Parathyroid adenoma (tissue), 2 donors: ENCODE results near the gene OR5D18.

ENCODE experiments used
- H2AFZ ChIP-seq: fragments of 300-600 bp; sonication (generic); one replicate; pipeline ENCODE4 v1.7.0; 2017; ENCODE audit warnings: antibody characterized with exemption, mild to moderate bottlenecking
- H3K27ac ChIP-seq: fragments of 300-600 bp; sonication (generic); one replicate; pipeline ENCODE4 v1.7.0; 2017
- H3K27me3 ChIP-seq: fragments of 300-600 bp; sonication (generic); one replicate; pipeline ENCODE4 v1.7.0; 2017; ENCODE audit warnings: low read length; ENCODE audit not compliant: control insufficient read depth, insufficient read depth
- H3K36me3 ChIP-seq: fragments of 300-600 bp; sonication (generic); one replicate; pipeline ENCODE4 v1.7.0; 2017; ENCODE audit warnings: low read length; ENCODE audit not compliant: control insufficient read depth, insufficient read depth
- H3K4me1 ChIP-seq: fragments of 300-600 bp; sonication (generic); one replicate; pipeline ENCODE4 v1.7.0; 2017; ENCODE audit warnings: control low read depth
- H3K4me2 ChIP-seq: fragments of 300-600 bp; sonication (generic); one replicate; pipeline ENCODE4 v1.7.0; 2017; ENCODE audit warnings: low read length
- H3K4me3 ChIP-seq: fragments of 300-600 bp; sonication (generic); one replicate; pipeline ENCODE4 v1.7.0; 2017; ENCODE audit warnings: low read depth, low read length
- H3K79me2 ChIP-seq: fragments of 300-600 bp; sonication (generic); one replicate; pipeline ENCODE4 v1.7.0; 2017; ENCODE audit warnings: control low read depth
- H3K9ac ChIP-seq: fragments of 300-600 bp; sonication (generic); one replicate; pipeline ENCODE4 v1.7.0; 2017; ENCODE audit warnings: mild to moderate bottlenecking
- H3K9me3 ChIP-seq: fragments of 300-600 bp; sonication (generic); one replicate; pipeline ENCODE4 v1.7.0; 2017; ENCODE audit warnings: low read length; ENCODE audit not compliant: control insufficient read depth
- TF ChIP-seq, protein P1 (sequence below): fragments of 300-600 bp; sonication (generic); IDR thresholded peaks from one replicate; pipeline ENCODE4 v1.7.0; 2017; ENCODE audit warnings: antibody characterized with exemption, mild to moderate bottlenecking
- donor health status: primary hyperparathyroidism.

The OR5D18 gene

DNA sequence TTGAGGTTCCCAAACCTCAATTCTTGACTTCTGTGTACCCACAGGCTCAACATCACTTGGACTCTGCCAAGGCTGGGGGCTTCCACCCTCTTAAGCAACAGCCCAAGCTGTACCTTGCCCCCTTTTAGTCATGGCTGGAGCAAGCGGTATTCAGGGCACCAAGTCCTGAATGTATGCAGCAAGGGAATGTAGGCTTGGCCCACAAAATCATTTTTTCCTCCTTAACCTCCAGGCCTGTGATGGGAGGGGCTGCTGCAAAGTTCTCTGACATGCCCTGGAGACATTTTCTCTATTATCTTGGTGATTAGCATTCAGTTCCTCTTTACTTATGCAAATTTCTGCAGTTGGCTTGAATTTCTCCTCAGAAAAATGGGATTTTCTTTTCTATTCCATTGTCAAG is 13.2 kb upstream of the OR5D18 start:
- Histone ChIP-seq H3K9ac (no peak overlapping the region), H3K27me3 (no peaks in the 10 kb centered on the region), H3K4me3 (no peak overlapping the region), H3K36me3 (no peaks in the 10 kb centered on the region), H3K79me2 (no peaks in the 10 kb centered on the region), H3K27ac (no peak overlapping the region), H3K4me2 (no peak overlapping the region), H3K4me1 (no peaks in the 10 kb centered on the region), H3K9me3 (no peaks in the 10 kb centered on the region), H2AFZ (no peak overlapping the region)
- TF ChIP-seq, protein P1, sequence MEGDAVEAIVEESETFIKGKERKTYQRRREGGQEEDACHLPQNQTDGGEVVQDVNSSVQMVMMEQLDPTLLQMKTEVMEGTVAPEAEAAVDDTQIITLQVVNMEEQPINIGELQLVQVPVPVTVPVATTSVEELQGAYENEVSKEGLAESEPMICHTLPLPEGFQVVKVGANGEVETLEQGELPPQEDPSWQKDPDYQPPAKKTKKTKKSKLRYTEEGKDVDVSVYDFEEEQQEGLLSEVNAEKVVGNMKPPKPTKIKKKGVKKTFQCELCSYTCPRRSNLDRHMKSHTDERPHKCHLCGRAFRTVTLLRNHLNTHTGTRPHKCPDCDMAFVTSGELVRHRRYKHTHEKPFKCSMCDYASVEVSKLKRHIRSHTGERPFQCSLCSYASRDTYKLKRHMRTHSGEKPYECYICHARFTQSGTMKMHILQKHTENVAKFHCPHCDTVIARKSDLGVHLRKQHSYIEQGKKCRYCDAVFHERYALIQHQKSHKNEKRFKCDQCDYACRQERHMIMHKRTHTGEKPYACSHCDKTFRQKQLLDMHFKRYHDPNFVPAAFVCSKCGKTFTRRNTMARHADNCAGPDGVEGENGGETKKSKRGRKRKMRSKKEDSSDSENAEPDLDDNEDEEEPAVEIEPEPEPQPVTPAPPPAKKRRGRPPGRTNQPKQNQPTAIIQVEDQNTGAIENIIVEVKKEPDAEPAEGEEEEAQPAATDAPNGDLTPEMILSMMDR, result no peak

DNA sequence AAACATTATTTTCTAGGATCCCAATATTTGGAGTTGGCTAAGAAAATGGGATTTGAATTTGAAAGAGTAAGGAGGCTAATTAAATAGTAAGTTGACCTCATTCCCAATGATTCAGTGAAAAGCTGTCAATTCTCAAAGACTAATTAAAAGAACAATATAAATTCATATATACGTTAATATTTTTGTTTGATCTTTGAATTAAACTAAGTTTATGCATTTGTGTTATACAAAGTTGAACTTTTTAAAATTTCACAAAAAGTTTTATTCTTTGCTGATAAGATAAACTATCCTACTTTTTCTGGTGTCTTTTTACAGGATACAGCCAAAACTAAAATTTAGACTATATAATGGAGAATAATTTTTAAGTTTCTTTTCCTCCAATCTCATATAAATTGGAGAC is 8.4 kb upstream of the OR5D18 start, which contains the start of gene OR5L1:
OR5L1 (plus strand) TSS at position 301 of the 400 bp plus-strand sequence. CDS start 100 bp downstream, outside the sequence.
- Histone ChIP-seq H3K27me3 (no peaks in the 10 kb centered on the region), H3K9ac (no peak within 1 kb of the TSS), H3K9me3 (no peaks in the 10 kb centered on the region), H3K36me3 (no peaks in the 10 kb centered on the region), H3K79me2 (no peaks in the 10 kb centered on the region), H3K27ac (no peak within 1 kb of the TSS), H2AFZ (no peak within 1 kb of the TSS), H3K4me3 (no peak within 1 kb of the TSS), H3K4me2 (no peak within 1 kb of the TSS), H3K4me1 (no peaks in the 10 kb centered on the region)
- TF ChIP-seq, protein P1, result no peak

DNA sequence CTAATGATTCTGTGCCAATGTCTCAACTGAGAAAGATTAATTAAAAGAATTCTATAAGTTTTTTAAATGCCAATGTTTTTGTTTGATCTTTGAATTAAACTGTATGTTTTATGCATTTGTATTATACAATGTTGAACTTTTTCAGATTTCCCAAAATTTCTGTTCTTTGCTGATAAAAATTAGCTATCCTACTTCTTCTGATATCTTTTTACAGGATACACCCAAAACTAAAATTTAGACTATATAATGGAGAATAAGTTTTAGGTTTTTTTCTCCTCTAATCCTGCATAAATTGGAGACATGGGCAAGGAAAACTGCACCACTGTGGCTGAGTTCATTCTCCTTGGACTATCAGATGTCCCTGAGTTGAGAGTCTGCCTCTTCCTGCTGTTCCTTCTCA is 7.5 kb downstream of the OR5D18 start, which contains the start of gene OR5L2:
OR5L2 (plus strand) TSS at position 301 of the 400 bp plus-strand sequence; CDS start at position 301, 0 bp downstream.
- Histone ChIP-seq H3K9me3 (no peaks in the 10 kb centered on the region), H3K4me1 (no peaks in the 10 kb centered on the region), H3K27me3 (no peaks in the 10 kb centered on the region), H3K9ac (no peak within 1 kb of the TSS), H3K4me3 (no peak within 1 kb of the TSS), H2AFZ (no peak within 1 kb of the TSS), H3K4me2 (no peak within 1 kb of the TSS), H3K79me2 (no peaks in the 10 kb centered on the region), H3K27ac (no peak within 1 kb of the TSS), H3K36me3 (no peaks in the 10 kb centered on the region)
- TF ChIP-seq, protein P1, result no peak

DNA sequence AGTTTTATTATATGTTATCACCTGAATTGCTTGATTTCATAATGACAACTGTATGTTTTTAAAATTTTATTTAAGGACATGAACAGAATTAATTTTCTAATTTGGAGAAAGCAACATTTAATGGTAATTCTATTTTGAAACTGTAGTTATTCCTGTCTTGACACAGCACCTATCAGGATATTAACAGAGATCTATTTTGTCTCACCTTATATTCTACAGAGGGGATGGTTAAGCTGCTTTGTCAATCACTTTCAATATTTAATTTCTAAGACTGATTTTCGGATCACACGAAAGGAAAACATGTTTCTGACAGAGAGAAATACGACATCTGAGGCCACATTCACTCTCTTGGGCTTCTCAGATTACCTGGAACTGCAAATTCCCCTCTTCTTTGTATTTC is 19.0 kb downstream of the OR5D18 start, which contains the start of gene OR5D16:
OR5D16 (plus strand) TSS at position 301 of the 400 bp plus-strand sequence; CDS start at position 301, 0 bp downstream.
- Histone ChIP-seq H3K27ac (no peak within 1 kb of the TSS), H3K36me3 (no peaks in the 10 kb centered on the region), H3K9me3 (no peaks in the 10 kb centered on the region), H3K9ac (no peak within 1 kb of the TSS), H2AFZ (no peak within 1 kb of the TSS), H3K27me3 (no peaks in the 10 kb centered on the region), H3K79me2 (no peaks in the 10 kb centered on the region), H3K4me1 (no peaks in the 10 kb centered on the region), H3K4me2 (no peak within 1 kb of the TSS), H3K4me3 (no peak within 1 kb of the TSS)
- TF ChIP-seq, protein P1, result no peak

DNA sequence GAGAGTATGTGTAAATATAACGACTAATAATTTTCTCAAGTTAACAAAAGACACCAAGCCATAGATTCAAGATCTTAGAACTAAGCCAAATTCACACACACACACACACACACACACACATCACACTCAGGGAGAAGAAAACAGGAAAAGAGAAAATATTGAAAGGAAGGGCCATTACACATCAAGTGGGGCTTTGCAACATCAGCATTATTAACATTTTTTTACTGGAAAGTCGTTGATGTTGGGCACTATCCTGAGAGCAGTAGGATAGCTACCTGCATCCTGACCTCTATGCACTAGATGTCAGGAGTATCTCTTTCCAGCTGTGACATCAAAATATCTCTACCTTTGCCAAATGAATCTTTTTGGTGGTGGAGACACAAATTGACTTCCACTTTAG is 28.0 kb downstream of the OR5D18 start:
- no peak overlapping the region for H3K9ac ChIP-seq
- H3K4me1 ChIP-seq, result no peaks in the 10 kb centered on the region
- H2AFZ ChIP-seq, result no peak overlapping the region
- H3K27me3 ChIP-seq, result no peaks in the 10 kb centered on the region
- no peaks in the 10 kb centered on the region for H3K36me3 ChIP-seq
- no peak overlapping the region for H3K4me3 ChIP-seq
- H3K4me2 ChIP-seq, result no peak overlapping the region
- H3K27ac ChIP-seq, result no peak overlapping the region
- no peaks in the 10 kb centered on the region for H3K9me3 ChIP-seq
- TF ChIP-seq, protein P1, result no peak
- no peaks in the 10 kb centered on the region for H3K79me2 ChIP-seq
